ENCODE data around the gene ANKMY1. TPM values are rescaled to one million over a fixed set of nuclear protein-coding genes. Genes with fewer than 3 reads are reported as not detected.
A peak's percentile ranks its signal among the peaks of the same experiment; 100 is the strongest.

Gene ANKMY1
- total RNA-seq, 2 donors from 2014 or later = 12.3 to 18.1 TPM

DNA sequence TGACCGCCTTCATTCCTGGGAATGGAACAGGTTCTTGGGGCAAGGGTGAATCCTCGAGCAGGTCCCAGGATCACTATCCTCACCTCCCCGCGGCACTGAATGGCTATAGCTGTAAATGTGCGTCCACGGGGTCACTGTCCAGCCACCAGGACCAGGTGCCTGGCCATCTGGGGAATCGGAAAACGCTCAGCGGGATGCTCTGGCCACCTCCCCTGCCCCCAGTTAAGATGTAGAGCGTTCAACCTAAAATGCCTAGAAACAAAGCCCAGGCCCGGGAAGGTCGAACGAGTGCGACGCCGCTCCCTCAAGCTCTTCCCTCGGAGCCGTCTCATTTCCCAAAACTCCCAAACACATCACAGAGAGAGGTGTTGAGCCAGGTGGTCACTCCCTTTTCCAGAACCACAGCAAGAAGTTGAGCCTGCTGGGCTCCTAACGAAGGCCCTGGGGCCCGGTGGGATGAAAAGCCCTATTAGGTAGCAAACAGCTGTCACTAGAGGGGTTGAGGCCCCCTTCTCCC, 28.0 kb upstream of the ANKMY1 start:
- H3K27me3 ChIP-seq = no peaks in the 10 kb centered on the region
- intact Hi-C loops (cut with DNase I) = no loop called here
- TF ChIP-seq, protein P1, sequence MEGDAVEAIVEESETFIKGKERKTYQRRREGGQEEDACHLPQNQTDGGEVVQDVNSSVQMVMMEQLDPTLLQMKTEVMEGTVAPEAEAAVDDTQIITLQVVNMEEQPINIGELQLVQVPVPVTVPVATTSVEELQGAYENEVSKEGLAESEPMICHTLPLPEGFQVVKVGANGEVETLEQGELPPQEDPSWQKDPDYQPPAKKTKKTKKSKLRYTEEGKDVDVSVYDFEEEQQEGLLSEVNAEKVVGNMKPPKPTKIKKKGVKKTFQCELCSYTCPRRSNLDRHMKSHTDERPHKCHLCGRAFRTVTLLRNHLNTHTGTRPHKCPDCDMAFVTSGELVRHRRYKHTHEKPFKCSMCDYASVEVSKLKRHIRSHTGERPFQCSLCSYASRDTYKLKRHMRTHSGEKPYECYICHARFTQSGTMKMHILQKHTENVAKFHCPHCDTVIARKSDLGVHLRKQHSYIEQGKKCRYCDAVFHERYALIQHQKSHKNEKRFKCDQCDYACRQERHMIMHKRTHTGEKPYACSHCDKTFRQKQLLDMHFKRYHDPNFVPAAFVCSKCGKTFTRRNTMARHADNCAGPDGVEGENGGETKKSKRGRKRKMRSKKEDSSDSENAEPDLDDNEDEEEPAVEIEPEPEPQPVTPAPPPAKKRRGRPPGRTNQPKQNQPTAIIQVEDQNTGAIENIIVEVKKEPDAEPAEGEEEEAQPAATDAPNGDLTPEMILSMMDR (IDR thresholded peaks at IDR 0.05) = no peak
- H3K27ac ChIP-seq = peak overlapping the region; percentile 96
- no peaks in the 10 kb centered on the region for H3K36me3 ChIP-seq
- peak overlapping the region; percentile 85 to 89 for H3K9ac ChIP-seq (ENCODE audit: low read depth in 2 of 2, low read length in 2 of 2)
- peak overlapping the region; percentile 99 for H3K4me3 ChIP-seq
- no peak for DNase-seq
- H3K9me3 ChIP-seq = no peaks in the 10 kb centered on the region
- H3K4me1 ChIP-seq = peaks cover 15% of the 10 kb centered on the region

DNA sequence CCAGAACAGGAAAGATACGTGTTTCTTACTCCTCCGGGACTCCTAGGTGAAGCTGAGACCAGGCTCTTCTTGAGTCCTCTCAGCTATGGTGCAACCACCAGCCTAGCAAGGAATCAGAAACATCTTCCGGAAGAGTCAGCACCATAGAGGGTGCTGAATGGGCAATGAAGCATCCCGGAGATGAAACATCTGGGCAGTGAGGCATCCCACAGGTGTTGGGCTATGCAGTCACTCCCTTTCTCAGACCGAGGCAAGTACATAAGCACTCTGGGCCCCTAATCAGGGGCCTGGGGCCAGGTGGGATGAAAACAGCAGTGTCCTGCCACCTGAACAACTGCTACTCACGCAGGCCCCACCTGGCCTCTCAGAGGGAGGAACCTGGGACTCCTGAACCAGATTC, 27.3 kb upstream of the ANKMY1 start:
- Histone ChIP-seq H3K4me3 (peak overlapping the region; percentile 99), H3K9ac (ENCODE audit: low read depth in 2 of 2, low read length in 2 of 2) (peak overlapping the region; percentile 85 to 89), H3K27me3 (no peaks in the 10 kb centered on the region), H3K4me1 (peaks cover 15% of the 10 kb centered on the region), H3K9me3 (no peaks in the 10 kb centered on the region), H3K36me3 (no peaks in the 10 kb centered on the region), H3K27ac (no peak overlapping the region)
- DNase-seq = no peak
- intact Hi-C loops (cut with DNase I) = no loop called here
- TF ChIP-seq, protein P1 (IDR thresholded peaks at IDR 0.05) = no peak

DNA sequence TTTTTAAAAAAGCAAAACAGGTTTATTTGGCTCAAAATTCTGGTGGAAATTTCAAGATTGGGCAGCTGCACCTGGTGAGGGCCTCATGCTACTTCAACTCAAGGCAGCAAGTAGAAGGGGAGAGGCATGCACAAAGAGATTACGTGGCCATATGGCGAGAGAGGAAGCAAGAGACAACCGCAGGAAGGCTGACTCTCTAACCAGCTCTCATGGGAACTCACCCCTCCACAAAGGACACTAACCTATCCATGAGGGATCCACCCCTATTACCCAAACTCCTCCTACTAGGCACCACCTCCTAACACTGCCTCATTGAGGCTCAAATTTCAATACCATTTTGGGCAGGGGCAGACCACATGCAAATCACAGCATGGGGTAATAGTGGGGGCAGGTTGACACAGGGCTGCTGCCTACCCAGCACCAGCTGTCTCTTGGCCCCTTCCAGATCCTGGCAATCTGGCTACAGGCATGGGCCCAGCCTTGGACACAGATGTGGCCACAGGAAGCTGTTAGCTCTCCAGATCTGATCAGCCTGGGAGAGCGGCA, 26.8 kb upstream of the ANKMY1 start:
- Histone ChIP-seq H3K4me3 (no peak overlapping the region), H3K27me3 (no peaks in the 10 kb centered on the region), H3K9ac (ENCODE audit: low read depth in 2 of 2, low read length in 2 of 2) (peak overlapping the region; percentile 85 to 89), H3K27ac (no peak overlapping the region), H3K4me1 (peaks cover 20% of the 10 kb centered on the region), H3K9me3 (no peaks in the 10 kb centered on the region), H3K36me3 (no peaks in the 10 kb centered on the region)
- TF ChIP-seq, protein P1 (IDR thresholded peaks at IDR 0.05) = no peak
- DNase-seq = no peak
- intact Hi-C loops (cut with DNase I) = no loop called here

DNA sequence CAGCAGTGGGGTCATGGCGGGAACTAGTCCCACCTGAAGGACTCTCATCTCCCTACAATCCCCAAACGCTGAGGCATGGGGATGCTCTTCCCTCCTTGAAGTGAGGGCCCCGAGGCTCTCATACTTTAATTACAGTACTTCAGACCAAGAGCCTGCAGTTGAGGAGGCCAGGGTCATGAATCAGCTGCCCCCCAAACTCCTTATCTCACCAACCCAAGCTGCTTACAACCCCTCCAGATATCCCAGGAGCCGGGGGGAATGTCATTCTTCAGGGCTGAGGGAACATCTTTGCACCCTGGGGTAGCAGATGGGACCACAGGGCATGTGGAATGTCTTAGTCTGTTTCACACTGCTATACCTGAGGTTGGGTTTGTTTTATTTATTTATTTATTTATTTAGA, 26.0 kb upstream of the ANKMY1 start:
- intact Hi-C loops (cut with DNase I) = no loop called here
- no peak overlapping the region for H3K4me3 ChIP-seq
- no peaks in the 10 kb centered on the region for H3K36me3 ChIP-seq
- peaks cover 23% of the 10 kb centered on the region for H3K4me1 ChIP-seq
- no peaks in the 10 kb centered on the region for H3K27me3 ChIP-seq
- H3K9me3 ChIP-seq = no peaks in the 10 kb centered on the region
- TF ChIP-seq, protein P1 (IDR thresholded peaks at IDR 0.05) = no peak
- no peak for DNase-seq
- H3K27ac ChIP-seq = no peak overlapping the region
- H3K9ac ChIP-seq (ENCODE audit: low read depth in 2 of 2, low read length in 2 of 2) = no peak overlapping the region

DNA sequence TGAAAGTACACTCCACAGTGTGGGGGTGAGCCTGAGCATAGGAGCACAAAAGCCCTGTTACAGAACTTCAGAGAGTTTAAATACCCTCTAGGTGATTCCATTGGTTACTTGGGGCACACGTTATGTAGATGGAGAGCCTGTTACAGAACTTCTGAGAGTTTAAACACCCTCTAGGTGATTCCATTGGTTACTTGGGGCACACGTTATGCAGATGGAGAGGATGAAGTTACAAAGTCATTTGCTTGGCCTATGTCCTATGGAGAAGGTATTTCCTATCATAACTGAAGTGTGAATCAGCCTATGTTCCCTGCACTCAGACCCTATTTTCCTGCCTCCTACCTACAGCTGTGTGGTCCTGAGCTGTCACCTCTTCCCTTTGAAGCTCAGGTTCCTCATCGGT, 25.0 kb upstream of the ANKMY1 start:
- Histone ChIP-seq H3K4me1 (peaks cover 17% of the 10 kb centered on the region), H3K9me3 (no peaks in the 10 kb centered on the region), H3K27me3 (no peaks in the 10 kb centered on the region), H3K9ac (ENCODE audit: low read depth in 2 of 2, low read length in 2 of 2) (no peak overlapping the region), H3K36me3 (no peaks in the 10 kb centered on the region), H3K27ac (no peak overlapping the region), H3K4me3 (no peak overlapping the region)
- TF ChIP-seq, protein P1 (IDR thresholded peaks at IDR 0.05) = no peak
- intact Hi-C loops (cut with DNase I) = no loop called here
- no peak for DNase-seq

All from colonic mucosa (tissue), 4 donors.